ENCODE data around the gene RPL36A.

- TF ChIP-seq POLR2A (IDR thresholded peaks at IDR 0.05), result no peak
- TF ChIP-seq, protein P1, sequence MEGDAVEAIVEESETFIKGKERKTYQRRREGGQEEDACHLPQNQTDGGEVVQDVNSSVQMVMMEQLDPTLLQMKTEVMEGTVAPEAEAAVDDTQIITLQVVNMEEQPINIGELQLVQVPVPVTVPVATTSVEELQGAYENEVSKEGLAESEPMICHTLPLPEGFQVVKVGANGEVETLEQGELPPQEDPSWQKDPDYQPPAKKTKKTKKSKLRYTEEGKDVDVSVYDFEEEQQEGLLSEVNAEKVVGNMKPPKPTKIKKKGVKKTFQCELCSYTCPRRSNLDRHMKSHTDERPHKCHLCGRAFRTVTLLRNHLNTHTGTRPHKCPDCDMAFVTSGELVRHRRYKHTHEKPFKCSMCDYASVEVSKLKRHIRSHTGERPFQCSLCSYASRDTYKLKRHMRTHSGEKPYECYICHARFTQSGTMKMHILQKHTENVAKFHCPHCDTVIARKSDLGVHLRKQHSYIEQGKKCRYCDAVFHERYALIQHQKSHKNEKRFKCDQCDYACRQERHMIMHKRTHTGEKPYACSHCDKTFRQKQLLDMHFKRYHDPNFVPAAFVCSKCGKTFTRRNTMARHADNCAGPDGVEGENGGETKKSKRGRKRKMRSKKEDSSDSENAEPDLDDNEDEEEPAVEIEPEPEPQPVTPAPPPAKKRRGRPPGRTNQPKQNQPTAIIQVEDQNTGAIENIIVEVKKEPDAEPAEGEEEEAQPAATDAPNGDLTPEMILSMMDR (IDR thresholded peaks at IDR 0.05), result no peak
Observed at GRCh38 chrX:101394372-101394771, 3.6 kb downstream of the RPL36A start.

Measured in body of pancreas (tissue), 4 donors.